Prostate gland (tissue), 2 donors: Measurements from ENCODE around the gene PRKAR1B. TPM values are rescaled to one million over a fixed set of nuclear protein-coding genes. Genes with fewer than 3 reads are reported as not detected.

Experiments used
- DNase-seq: peaks from one replicate; pipeline ENCODE4 v3.0.0-alpha.2; 2019; ENCODE audit warnings: low spot score
- H3K27ac ChIP-seq, 2 donors: fragments of 200-600 bp; sonication (generic); 2 replicates each; pipeline ENCODE4 v1.5.1; 2017 to 2019
- H3K27me3 ChIP-seq: fragments of 200-600 bp; sonication (generic); replicated peaks from 2 replicates; pipeline ENCODE4 v1.5.1; 2019; ENCODE audit not compliant: insufficient read depth
- H3K36me3 ChIP-seq, 2 donors: fragments of 200-600 bp; sonication (generic); 1 replicate in 1 of 2; 2 replicates in 1 of 2; pipeline versions ENCODE4 v1.5.1 to v1.8.1; 2017 to 2019
- H3K4me1 ChIP-seq: fragments of 200-600 bp; sonication (generic); replicated peaks from 2 replicates; pipeline ENCODE4 v1.5.1; 2019
- H3K4me3 ChIP-seq, 2 donors: fragments of 200-600 bp; sonication (generic); 2 replicates each; pipeline ENCODE4 v1.5.1; 2017 to 2019
- H3K9me3 ChIP-seq: fragments of 200-600 bp; sonication (generic); 2 replicates; pipeline ENCODE4 v1.5.1; 2017
- CTCF ChIP-seq, 4 experiments: fragments of 200-600 bp in 2 of 4; fragments of 450-650 bp in 2 of 4; sonication (generic) in 2 of 4; IDR thresholded peaks; 1 replicate in 3 of 4; 2 replicates in 1 of 4; pipeline ENCODE4 v1.5.1; 2016 to 2019; ENCODE audit warnings: antibody characterized with exemption in 4 of 4, mild to moderate bottlenecking in 2 of 4, moderate library complexity in 2 of 4
- POLR2A ChIP-seq: fragments of 450-650 bp; IDR thresholded peaks from one replicate; pipeline ENCODE4 v1.6.1; 2016; ENCODE audit warnings: antibody characterized with exemption, mild to moderate bottlenecking
- POLR2AphosphoS5 ChIP-seq: sonication (generic); formaldehyde crosslinking; IDR thresholded peaks from one replicate; pipeline ENCODE4 v1.6.1; 2017; ENCODE audit warnings: antibody characterized with exemption
- WGBS: methylation state at CpG from one replicate; pipeline ENCODE4 v1.1.5; 2018; 5-methylcytosine and 5-hydroxymethylcytosine counted together
- intact Hi-C: fragments of 100-400 bp; cut with DNase I; formaldehyde crosslinking; loops from one replicate; pipeline ENCODE4 v1.14.2; 2022
- total RNA-seq, 2 donors: library from RNA; depleted of rRNA; stranded (reverse); fragments of >200 nt; gene quantifications; one replicate each; pipeline ENCODE4 v1.1.0, GENCODE V29; 2016

The PRKAR1B gene
- total RNA-seq, 2 donors from 2014 or later = 20.2 to 44.8 TPM

GRCh38 chr7:772861-773621 lies 46.0 kb upstream of the PRKAR1B start:
- intact Hi-C loops = loop anchor here (5.0 kb wide), 1 partner anchor 251 kb away; no protein-coding TSS in a partner anchor
- TF ChIP-seq CTCF (IDR thresholded peaks at IDR 0.05) (no peak), POLR2AphosphoS5 (no peak), POLR2A (no peak)
- no peak for DNase-seq
- H3K36me3 ChIP-seq = no peaks in the 10 kb centered on the region
- H3K9me3 ChIP-seq = no peaks in the 10 kb centered on the region
- no peak overlapping the region for H3K4me3 ChIP-seq
- 94% methylated on average over 32 of the region's 32 CpGs for WGBS
- peaks cover 16% of the 10 kb centered on the region for H3K4me1 ChIP-seq
- no peaks in the 10 kb centered on the region for H3K27me3 ChIP-seq
- no peak overlapping the region for H3K27ac ChIP-seq

GRCh38 chr7:772392-772791 lies 45.3 kb upstream of the PRKAR1B start:
- H3K9me3 ChIP-seq = no peaks in the 10 kb centered on the region
- peaks cover 16% of the 10 kb centered on the region for H3K4me1 ChIP-seq
- intact Hi-C loops = loop anchor here (5.0 kb wide), 1 partner anchor 250 kb away; no protein-coding TSS in a partner anchor
- WGBS = 95% methylated on average over 11 of the region's 13 CpGs
- no peak overlapping the region for H3K4me3 ChIP-seq
- no peak overlapping the region for H3K27ac ChIP-seq
- no peaks in the 10 kb centered on the region for H3K27me3 ChIP-seq
- DNase-seq = no peak
- no peaks in the 10 kb centered on the region for H3K36me3 ChIP-seq
- TF ChIP-seq POLR2A (no peak), POLR2AphosphoS5 (no peak), CTCF (IDR thresholded peaks at IDR 0.05) (no peak)

GRCh38 chr7:772005-772294 lies 44.9 kb upstream of the PRKAR1B start:
- Histone ChIP-seq H3K36me3 (no peaks in the 10 kb centered on the region), H3K4me3 (no peak overlapping the region), H3K27me3 (no peaks in the 10 kb centered on the region), H3K4me1 (peaks cover 16% of the 10 kb centered on the region), H3K9me3 (no peaks in the 10 kb centered on the region), H3K27ac (peak overlapping the region in 1 of 2 donors; percentile 60)
- TF ChIP-seq POLR2AphosphoS5 (no peak), POLR2A (no peak), CTCF (IDR thresholded peaks at IDR 0.05) (no peak)
- intact Hi-C loops = loop anchor here (5.0 kb wide), 1 partner anchor 250 kb away; no protein-coding TSS in a partner anchor
- DNase-seq = no peak
- 61% methylated on average over 11 of the region's 11 CpGs for WGBS

- intact Hi-C loops = loop anchor here (5.0 kb wide), 1 partner anchor 249 kb away; no protein-coding TSS in a partner anchor
- peak overlapping the region; percentile 60 to 65 for H3K27ac ChIP-seq
- no peaks in the 10 kb centered on the region for H3K36me3 ChIP-seq
- no peak for TF ChIP-seq POLR2A
- TF ChIP-seq POLR2AphosphoS5 = no peak
- TF ChIP-seq CTCF (IDR thresholded peaks at IDR 0.05) = no peak
- no peak overlapping the region for H3K4me3 ChIP-seq
- H3K27me3 ChIP-seq = no peaks in the 10 kb centered on the region
- H3K9me3 ChIP-seq = no peaks in the 10 kb centered on the region
- peaks cover 16% of the 10 kb centered on the region for H3K4me1 ChIP-seq
- DNase-seq = peak; percentile 47
- WGBS = 14% methylated on average over 24 of the region's 24 CpGs
Observed at GRCh38 chr7:771234-772004, 44.3 kb upstream of the PRKAR1B start.
